ACC112 (cell line): ENCODE data around the gene SUGCT.

Experiments used
- H2AFZ ChIP-seq: fragments of 200-600 bp; sonication (generic); one replicate; pipeline ENCODE4 v1.6.0; 2017; ENCODE audit warnings: antibody characterized with exemption, low read length; ENCODE audit not compliant: unreplicated experiment
- H3K27ac ChIP-seq: fragments of 200-600 bp; sonication (generic); 2 replicates; pipeline ENCODE4 v1.5.1; 2014; ENCODE audit warnings: low read depth, mild to moderate bottlenecking, antibody characterized with exemption, low read length, moderate library complexity
- H3K27me3 ChIP-seq: fragments of 200-600 bp; sonication (generic); 2 replicates; pipeline ENCODE4 v1.6.1; 2014; ENCODE audit warnings: mild to moderate bottlenecking, antibody characterized with exemption, low read length, moderate library complexity, mixed read lengths; ENCODE audit not compliant: insufficient read depth
- H3K36me3 ChIP-seq: fragments of 200-600 bp; sonication (generic); 2 replicates; pipeline ENCODE4 v1.6.1; 2016; ENCODE audit warnings: mild to moderate bottlenecking, antibody characterized with exemption, low read length, moderate library complexity, mixed read lengths; ENCODE audit not compliant: insufficient read depth
- H3K4me1 ChIP-seq: fragments of 200-600 bp; sonication (generic); one replicate; pipeline ENCODE4 v1.6.1; 2016; ENCODE audit warnings: low read length, mixed read lengths; ENCODE audit not compliant: insufficient read depth, unreplicated experiment, control insufficient read depth
- H3K4me3 ChIP-seq: fragments of 200-600 bp; sonication (generic); 2 replicates; pipeline ENCODE4 v1.5.1; 2014; ENCODE audit warnings: mild to moderate bottlenecking, low read depth, low read length
- H3K79me2 ChIP-seq: fragments of 200-600 bp; sonication (generic); one replicate; pipeline ENCODE4 v1.6.0; 2016; ENCODE audit warnings: low read length; ENCODE audit not compliant: control insufficient read depth, unreplicated experiment, insufficient read depth

SUGCT gene

DNA sequence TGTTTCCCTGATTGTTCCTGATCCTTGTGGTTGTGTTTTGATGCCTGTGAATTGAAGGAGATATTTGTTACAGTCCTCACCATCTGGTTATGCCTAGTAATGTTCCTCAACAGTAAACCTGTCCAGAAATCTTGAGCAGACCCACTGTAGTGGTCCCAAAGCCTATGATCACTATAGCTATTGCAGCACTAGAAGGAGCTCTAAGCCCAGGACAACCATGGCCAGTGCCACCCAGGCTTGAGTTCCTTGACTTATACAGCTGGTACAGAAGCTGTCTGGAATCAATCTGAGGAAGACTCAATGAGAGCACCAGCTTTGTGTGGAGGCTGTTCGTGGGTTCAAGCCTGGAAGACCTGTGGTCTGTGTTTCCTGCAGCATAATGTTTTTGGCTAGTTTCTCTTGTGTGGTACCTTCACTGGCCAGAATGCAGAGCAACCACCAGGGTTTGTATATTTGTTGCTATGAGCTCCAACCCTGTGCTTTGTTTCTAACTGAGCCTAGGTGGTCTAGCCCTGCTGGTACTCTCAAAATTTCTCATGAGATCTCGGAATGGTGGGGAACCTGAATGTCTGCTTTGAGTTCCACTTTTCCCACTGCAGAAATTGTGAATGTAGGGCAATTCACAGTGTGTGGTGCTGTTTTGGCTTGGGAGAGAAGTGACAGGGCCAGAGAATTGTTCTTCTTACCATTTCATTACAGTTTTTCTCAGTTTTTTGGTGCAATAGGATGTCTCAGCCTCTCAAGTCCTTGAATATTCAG is 355.2 kb downstream of the SUGCT start:
- no peak overlapping the region for H3K27ac ChIP-seq
- no peak overlapping the region for H3K4me3 ChIP-seq
- H2AFZ ChIP-seq, result no peak overlapping the region
- H3K4me1 ChIP-seq, result peaks cover 8% of the 10 kb centered on the region
- no peaks in the 10 kb centered on the region for H3K79me2 ChIP-seq
- H3K27me3 ChIP-seq, result no peaks in the 10 kb centered on the region
- H3K36me3 ChIP-seq, result no peaks in the 10 kb centered on the region

- no peak overlapping the region for H3K27ac ChIP-seq
- H3K4me3 ChIP-seq, result no peak overlapping the region
- no peak overlapping the region for H2AFZ ChIP-seq
- no peaks in the 10 kb centered on the region for H3K79me2 ChIP-seq
- H3K4me1 ChIP-seq, result peaks cover 8% of the 10 kb centered on the region
- H3K36me3 ChIP-seq, result no peaks in the 10 kb centered on the region
- H3K27me3 ChIP-seq, result no peaks in the 10 kb centered on the region
Observed at GRCh38 chr7:40490603-40490924, 355.8 kb downstream of the SUGCT start.

GRCh38 chr7:40492946-40493345 is 358.1 kb downstream of the SUGCT start:
- Histone ChIP-seq H3K27ac (no peak overlapping the region), H3K27me3 (no peaks in the 10 kb centered on the region), H2AFZ (no peak overlapping the region)

DNA sequence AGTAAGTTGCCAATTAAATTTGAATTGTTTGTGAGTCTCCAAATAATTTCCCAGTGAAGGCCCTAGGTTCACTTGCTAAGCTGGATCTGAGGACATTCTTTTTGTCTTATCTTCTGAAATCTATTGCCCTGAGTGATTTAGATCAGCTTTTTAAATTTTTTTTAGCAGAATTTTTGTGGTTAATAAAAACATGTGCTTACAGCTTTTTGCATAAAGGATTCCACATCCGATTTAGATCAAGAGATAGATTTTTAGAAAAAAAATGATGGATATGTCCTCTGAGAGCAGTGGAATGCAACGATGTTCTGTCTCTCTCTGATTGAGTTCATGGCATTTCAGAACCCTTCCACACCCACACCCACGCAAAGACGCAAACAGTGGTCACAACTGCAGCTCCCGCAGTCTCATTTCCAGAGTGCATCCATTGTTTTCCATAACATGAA is 358.8 kb downstream of the SUGCT start:
- Histone ChIP-seq H3K4me3 (no peak overlapping the region; the same call in 1 of the 2 replicates), H3K79me2 (no peaks in the 10 kb centered on the region), H3K27ac (no peak overlapping the region), H3K4me1 (peaks cover 8% of the 10 kb centered on the region), H3K27me3 (no peaks in the 10 kb centered on the region), H2AFZ (no peak overlapping the region), H3K36me3 (no peaks in the 10 kb centered on the region)

More at GRCh38 chr7:40492946-40493345, 358.1 kb downstream of the SUGCT start:
- peaks cover 8% of the 10 kb centered on the region for H3K4me1 ChIP-seq
- H3K4me3 ChIP-seq, result no peak overlapping the region
- H3K79me2 ChIP-seq, result no peaks in the 10 kb centered on the region
- H3K36me3 ChIP-seq, result no peaks in the 10 kb centered on the region

- Histone ChIP-seq H3K27ac (no peak overlapping the region), H3K4me1 (peaks cover under 1% of the 10 kb centered on the region), H2AFZ (no peak overlapping the region), H3K79me2 (no peaks in the 10 kb centered on the region), H3K27me3 (no peaks in the 10 kb centered on the region), H3K4me3 (no peak overlapping the region), H3K36me3 (no peaks in the 10 kb centered on the region)
Observed at GRCh38 chr7:40498924-40499510, 364.2 kb downstream of the SUGCT start.

DNA sequence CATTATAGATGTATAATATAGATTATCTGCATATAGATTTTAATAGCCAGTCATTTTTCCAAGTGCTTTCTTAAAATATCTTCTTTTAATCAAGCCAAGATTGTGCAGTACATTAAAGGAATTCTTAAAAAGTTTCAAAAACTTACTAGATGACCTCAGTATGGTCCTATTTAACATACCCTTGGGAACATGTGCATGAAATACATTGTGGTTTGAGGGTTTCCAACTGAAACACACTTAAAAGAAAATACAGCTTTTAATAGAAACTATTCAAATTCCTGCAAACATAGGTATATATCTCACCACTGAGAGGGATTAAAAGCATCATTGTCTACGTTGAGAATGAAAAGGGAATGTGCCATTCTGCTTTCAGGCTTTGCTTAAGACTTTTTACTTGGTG is 364.9 kb downstream of the SUGCT start:
- Histone ChIP-seq H2AFZ (no peak overlapping the region), H3K79me2 (no peaks in the 10 kb centered on the region), H3K4me3 (no peak overlapping the region), H3K27ac (no peak overlapping the region), H3K36me3 (no peaks in the 10 kb centered on the region), H3K4me1 (no peaks in the 10 kb centered on the region), H3K27me3 (no peaks in the 10 kb centered on the region)

DNA sequence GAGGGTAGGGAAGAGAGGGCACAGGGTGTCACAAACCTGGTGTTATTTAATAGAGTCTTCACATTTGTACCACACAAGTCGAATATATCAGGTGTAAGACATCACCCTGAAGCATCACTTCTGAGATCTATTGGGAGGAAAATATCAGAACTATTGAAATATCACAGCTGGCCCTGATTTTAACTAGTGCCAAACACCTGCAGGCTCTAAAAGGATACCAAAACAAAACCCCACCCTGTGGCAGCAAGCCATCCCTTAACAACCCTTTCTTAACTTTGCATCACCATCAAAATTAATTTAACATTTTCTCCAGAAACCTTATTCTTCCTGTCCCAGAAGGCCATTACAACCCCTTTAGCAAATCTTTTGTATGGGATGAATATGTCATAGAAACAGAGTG is 365.4 kb downstream of the SUGCT start:
- Histone ChIP-seq H3K79me2 (no peaks in the 10 kb centered on the region), H3K27me3 (no peaks in the 10 kb centered on the region), H3K4me1 (no peaks in the 10 kb centered on the region), H3K4me3 (no peak overlapping the region), H3K36me3 (no peaks in the 10 kb centered on the region), H2AFZ (no peak overlapping the region), H3K27ac (no peak overlapping the region)

DNA sequence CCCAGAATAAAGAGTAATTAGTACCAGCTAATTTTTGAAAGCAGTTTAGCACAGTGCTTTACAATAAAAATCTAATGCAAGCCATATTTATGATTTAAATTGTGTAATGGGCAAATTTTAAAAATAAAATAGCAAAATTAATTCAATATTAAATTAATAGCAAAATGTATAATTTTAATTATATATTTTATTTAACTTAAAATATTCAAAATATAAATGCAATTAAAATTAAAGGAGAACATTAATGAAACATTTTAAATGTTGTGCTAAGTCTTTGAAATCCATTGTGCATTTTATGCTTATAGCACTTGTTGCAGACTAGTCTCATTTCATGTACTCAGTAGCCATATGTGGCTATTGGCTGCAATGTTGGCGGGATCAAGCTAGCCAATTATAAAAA is 367.6 kb downstream of the SUGCT start:
- Histone ChIP-seq H3K79me2 (no peaks in the 10 kb centered on the region), H3K36me3 (no peaks in the 10 kb centered on the region), H2AFZ (no peak overlapping the region), H3K4me1 (no peaks in the 10 kb centered on the region), H3K4me3 (no peak overlapping the region), H3K27me3 (no peaks in the 10 kb centered on the region), H3K27ac (no peak overlapping the region)

- Histone ChIP-seq H3K36me3 (no peaks in the 10 kb centered on the region), H3K4me1 (no peaks in the 10 kb centered on the region), H3K27me3 (no peaks in the 10 kb centered on the region), H3K27ac (no peak overlapping the region), H3K79me2 (no peaks in the 10 kb centered on the region), H2AFZ (no peak overlapping the region), H3K4me3 (no peak overlapping the region)
Observed at GRCh38 chr7:40506158-40506557, 371.4 kb downstream of the SUGCT start.

GRCh38 chr7:40507166-40507565 is 372.4 kb downstream of the SUGCT start:
- Histone ChIP-seq H2AFZ (no peak overlapping the region), H3K79me2 (no peaks in the 10 kb centered on the region), H3K27ac (no peak overlapping the region), H3K27me3 (no peaks in the 10 kb centered on the region), H3K4me1 (no peaks in the 10 kb centered on the region), H3K36me3 (no peaks in the 10 kb centered on the region), H3K4me3 (no peak overlapping the region)

GRCh38 chr7:40509287-40509996 is 374.6 kb downstream of the SUGCT start:
- H3K27me3 ChIP-seq, result no peaks in the 10 kb centered on the region
- H3K79me2 ChIP-seq, result no peaks in the 10 kb centered on the region

More at GRCh38 chr7:40509287-40509996, 374.6 kb downstream of the SUGCT start:
- H3K36me3 ChIP-seq, result no peaks in the 10 kb centered on the region
- H2AFZ ChIP-seq, result no peak overlapping the region
- H3K4me1 ChIP-seq, result no peaks in the 10 kb centered on the region
- no peak overlapping the region for H3K4me3 ChIP-seq
- no peak overlapping the region for H3K27ac ChIP-seq
